Mononuclear cell (primary cell): ENCODE data around the gene GBA2. TPM values are rescaled to one million over a fixed set of nuclear protein-coding genes. Genes with fewer than 3 reads are reported as not detected.

Experiments used
- H3K27me3 ChIP-seq: 2 replicates; pipeline ENCODE4 v1.6.0; 2011; ENCODE audit warnings: low read length, control low read depth; ENCODE audit not compliant: insufficient read depth
- H3K4me1 ChIP-seq: 2 replicates; pipeline ENCODE4 v1.5.1; 2011; ENCODE audit warnings: mild to moderate bottlenecking, low read length, control low read depth; ENCODE audit not compliant: insufficient read depth
- H3K4me3 ChIP-seq: 2 replicates; pipeline ENCODE4 v1.5.1; 2011; ENCODE audit warnings: mild to moderate bottlenecking, low read length, moderate library complexity
- H3K9me3 ChIP-seq: 2 replicates; pipeline ENCODE4 v1.5.1; 2011; ENCODE audit warnings: low read depth, mild to moderate bottlenecking, control low read depth, low read length
- total RNA-seq: library from RNA; depleted of rRNA; stranded (reverse); fragments of >200 nt; gene quantifications from one replicate; pipeline ENCODE4 v1.2.3, GENCODE V29; 2012

The GBA2 gene
- total RNA-seq, 1 donor: 13.4 TPM

DNA sequence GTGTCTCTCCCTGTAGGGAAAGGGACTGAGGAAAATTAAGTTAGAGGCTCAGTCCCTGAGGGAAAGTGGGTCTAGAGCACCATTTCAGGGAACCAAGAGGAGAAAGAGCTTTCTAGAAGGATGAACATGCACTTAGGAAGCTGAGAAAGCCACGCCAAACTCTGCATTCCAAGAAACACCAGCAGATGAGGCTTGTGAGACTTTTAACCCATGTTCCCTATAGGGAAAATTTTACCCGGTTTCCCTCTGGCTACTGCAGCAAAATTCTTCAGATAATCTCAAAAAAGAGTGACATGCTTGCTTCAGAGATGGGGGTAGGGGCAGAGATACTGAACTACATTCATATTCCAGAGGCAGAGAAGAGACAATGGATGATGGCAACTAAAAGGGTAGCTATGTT is 25.6 kb downstream of the GBA2 start:
- H3K4me1 ChIP-seq: peaks cover 34% of the 10 kb centered on the region
- no peak overlapping the region for H3K4me3 ChIP-seq
- no peaks in the 10 kb centered on the region for H3K9me3 ChIP-seq
- H3K27me3 ChIP-seq: no peaks in the 10 kb centered on the region

DNA sequence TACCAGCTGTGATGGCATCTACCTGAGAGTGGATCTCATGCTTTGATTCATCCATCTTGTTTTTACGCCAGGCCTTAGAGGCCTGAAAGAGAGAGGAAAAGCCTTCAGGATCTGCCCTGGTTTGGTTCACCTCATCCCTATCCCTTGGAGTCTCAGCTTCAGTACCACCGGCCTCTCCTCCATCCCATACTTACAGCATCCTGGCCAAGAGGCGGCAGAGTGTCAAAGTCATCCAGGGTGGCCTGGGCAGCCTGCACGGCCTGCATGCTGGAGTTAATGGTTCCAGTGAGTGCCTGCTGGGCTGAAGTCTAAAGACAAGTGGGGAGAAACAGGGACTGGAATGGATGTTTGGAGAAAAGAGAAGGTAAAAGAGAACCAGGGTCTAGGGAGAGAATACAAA is 29.5 kb downstream of the GBA2 start:
- Histone ChIP-seq H3K9me3 (no peaks in the 10 kb centered on the region), H3K4me3 (no peak overlapping the region), H3K27me3 (no peaks in the 10 kb centered on the region), H3K4me1 (peaks cover 12% of the 10 kb centered on the region)

DNA sequence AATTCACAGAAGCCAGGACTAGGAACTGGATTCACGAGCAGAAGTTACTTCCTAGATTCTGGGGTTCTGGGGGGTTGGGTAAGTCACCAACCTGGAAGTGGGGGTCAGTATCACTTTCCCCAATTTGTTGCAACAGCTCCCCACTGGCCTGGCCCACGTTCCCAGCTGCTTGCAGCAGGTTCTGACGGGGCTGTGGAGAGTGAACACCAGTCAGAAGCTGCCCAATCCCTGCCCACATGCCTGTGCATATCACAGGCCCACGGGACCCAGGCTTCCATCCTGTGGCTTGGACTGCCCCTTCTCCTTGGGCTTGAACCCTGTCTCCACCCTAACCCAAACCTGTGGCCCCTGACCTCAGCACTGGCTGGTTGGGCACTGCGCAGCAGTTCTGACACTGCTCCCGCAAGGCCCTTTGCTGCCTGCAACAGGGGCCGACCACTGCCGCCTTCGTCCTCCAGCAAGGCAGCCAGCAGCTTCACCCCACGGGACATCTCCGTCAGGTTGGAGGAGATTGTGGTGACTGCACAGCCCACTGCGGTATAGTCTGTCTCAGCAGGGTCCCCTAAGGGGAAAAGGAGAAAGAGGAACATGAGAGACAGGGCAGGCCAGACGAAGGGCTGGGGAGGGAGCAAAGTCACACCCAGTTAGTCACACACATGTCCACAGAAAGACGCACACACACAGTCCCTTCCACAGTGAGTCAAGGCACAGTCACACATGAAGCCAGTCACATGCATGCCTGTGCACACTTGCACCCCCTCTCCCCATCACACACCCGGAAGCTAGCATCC is 30.1 kb downstream of the GBA2 start:
- H3K4me3 ChIP-seq: no peak overlapping the region
- H3K27me3 ChIP-seq: no peaks in the 10 kb centered on the region

DNA sequence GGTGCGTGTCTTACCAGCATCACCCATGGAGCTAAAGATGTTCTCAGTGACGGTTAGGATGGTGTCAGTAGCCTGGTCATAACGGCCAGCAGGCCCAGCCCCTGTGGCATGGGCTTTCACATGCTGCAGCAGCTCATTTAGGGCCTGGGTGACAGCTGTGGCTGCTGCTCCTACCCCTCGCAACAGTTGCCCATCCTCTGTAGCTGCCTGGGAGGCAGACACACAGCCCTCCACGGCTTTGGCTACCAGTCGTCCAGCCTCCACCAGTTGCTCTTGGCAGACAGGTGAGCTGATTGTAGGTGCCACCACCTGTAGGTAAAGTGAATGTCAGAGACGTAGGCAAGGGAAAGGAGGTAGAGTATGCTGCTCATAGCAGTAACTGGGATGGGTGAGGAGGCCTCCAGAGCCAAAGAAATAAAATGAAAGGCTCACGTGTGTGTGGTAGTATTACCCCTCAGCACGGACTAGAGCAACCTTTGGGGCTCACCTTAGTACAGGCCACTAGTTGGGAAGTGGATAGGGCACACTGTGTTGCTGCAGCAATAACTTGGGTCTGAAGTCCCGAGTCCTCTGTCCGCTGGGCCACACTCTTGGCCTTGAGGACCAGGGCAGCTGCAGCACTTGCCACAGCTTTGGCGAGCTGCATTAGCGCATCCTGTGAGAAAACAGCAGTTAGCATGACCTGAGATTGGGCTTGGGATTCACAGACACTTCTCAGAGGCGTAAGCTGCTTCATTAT is 31.7 kb downstream of the GBA2 start:
- H3K4me3 ChIP-seq: no peak overlapping the region
- no peaks in the 10 kb centered on the region for H3K9me3 ChIP-seq
- H3K27me3 ChIP-seq: no peaks in the 10 kb centered on the region
- H3K4me1 ChIP-seq: peaks cover 12% of the 10 kb centered on the region

More for the DNA sequence above, 30.1 kb downstream of the GBA2 start:
- no peaks in the 10 kb centered on the region for H3K9me3 ChIP-seq
- H3K4me1 ChIP-seq: peaks cover 12% of the 10 kb centered on the region

DNA sequence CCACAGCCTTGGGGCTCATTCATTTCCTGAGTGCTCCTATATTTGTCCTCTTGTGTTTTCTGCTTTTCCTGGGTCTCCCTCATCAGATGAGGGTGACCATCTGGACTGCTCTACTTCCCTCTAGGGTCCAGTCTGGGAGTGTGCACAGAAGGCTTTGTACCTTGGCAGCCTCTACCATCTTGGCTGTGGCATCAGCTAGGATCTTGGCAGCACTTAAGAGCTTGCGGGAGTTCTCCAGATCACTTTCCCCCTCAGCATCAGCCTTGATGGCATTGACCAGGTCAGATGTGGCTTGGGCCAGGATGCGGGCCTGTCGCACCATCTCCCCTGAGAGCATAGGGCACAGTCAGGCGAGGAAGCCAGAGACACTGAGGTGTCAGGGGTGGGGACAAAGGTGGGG is 32.8 kb downstream of the GBA2 start:
- peaks cover 12% of the 10 kb centered on the region for H3K4me1 ChIP-seq
- H3K4me3 ChIP-seq: no peak overlapping the region
- no peaks in the 10 kb centered on the region for H3K9me3 ChIP-seq
- no peaks in the 10 kb centered on the region for H3K27me3 ChIP-seq

DNA sequence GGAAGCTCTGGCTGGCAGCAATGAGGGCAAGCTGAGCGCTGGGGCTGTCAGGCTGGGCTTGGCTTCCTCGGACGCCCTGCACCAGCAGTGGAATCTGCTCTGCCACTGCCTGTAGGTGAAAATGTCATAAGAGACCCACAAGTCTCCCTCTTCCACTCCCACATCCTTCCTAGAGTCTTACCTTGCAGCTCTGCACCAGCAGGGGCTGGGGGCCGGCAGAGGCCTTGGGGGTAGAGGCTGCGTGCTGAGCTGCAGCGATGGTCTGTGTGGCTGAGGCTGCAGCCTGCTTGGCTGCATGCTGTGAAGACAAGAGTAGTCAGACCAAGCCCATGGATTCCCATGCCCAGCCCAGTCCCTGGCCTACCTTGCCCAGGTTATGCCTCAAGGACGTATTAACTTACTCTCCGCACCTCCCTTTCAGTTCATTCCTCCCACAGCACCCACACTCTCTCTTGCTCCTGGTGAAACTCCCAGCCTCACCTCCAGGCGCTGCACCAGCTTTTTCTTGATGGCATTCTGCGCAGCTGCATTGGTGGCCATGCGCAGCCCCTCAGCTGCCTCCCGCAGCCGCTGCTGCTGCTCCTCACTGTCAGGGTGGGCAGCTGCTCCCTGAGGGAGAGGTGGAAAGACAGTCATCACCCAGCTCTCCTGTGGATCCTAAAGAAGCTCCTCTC is 34.3 kb downstream of the GBA2 start:
- H3K9me3 ChIP-seq: no peaks in the 10 kb centered on the region
- peaks cover 11% of the 10 kb centered on the region for H3K4me1 ChIP-seq
- no peak overlapping the region for H3K4me3 ChIP-seq
- no peaks in the 10 kb centered on the region for H3K27me3 ChIP-seq

DNA sequence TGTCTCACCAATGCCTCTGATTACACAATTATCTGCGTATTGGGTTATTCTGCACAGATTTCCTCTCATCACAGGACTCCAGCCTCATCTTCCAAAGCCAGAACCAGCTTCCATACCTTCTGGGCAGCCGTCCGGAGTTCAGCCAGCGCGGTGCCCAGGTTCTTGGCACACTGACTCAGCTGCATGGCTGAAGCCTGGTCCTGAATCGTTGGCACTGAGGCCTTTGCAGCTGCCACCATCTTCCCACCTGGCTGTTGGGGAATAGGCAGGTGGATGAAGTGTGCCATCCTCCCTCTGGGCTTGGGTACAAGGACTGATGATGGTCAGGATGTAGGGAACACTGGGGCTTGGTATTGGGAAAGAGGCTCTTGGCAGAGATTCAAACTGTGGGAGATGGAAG is 34.9 kb downstream of the GBA2 start:
- Histone ChIP-seq H3K4me3 (no peak overlapping the region), H3K27me3 (no peaks in the 10 kb centered on the region), H3K4me1 (peaks cover 6% of the 10 kb centered on the region), H3K9me3 (no peaks in the 10 kb centered on the region)

DNA sequence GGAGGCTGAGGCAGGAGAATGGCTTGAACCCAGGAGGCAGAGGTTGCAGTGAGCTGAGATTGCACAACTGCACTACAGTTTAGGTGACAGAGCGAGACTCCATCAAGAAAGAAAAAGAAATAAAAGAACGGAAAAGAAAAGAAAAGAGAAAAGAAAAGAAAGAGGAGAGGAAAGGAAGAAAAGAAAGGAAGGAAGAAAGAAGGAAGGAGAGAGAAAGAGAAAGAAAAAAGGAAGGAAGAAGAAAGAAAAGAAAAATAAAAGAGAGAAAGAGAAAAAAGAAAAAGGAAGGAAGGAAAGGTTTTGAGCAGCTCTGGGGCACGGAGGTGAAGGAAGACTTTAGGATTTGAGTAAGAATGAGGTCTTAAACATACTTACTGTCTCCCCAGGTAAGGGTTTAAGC is 35.5 kb downstream of the GBA2 start:
- Histone ChIP-seq H3K9me3 (no peaks in the 10 kb centered on the region), H3K27me3 (no peaks in the 10 kb centered on the region), H3K4me1 (peaks cover under 1% of the 10 kb centered on the region), H3K4me3 (no peak overlapping the region)

- H3K4me3 ChIP-seq: no peak overlapping the region
- H3K27me3 ChIP-seq: no peaks in the 10 kb centered on the region
- no peaks in the 10 kb centered on the region for H3K9me3 ChIP-seq
- H3K4me1 ChIP-seq: no peaks in the 10 kb centered on the region
These were observed 36.1 kb downstream of the GBA2 start for GRCh38 chr9:35712762-35713400.

- no peaks in the 10 kb centered on the region for H3K9me3 ChIP-seq
- H3K4me3 ChIP-seq: no peak overlapping the region
- no peaks in the 10 kb centered on the region for H3K27me3 ChIP-seq
- no peaks in the 10 kb centered on the region for H3K4me1 ChIP-seq
These were observed 37.3 kb downstream of the GBA2 start for GRCh38 chr9:35711501-35712428.

DNA sequence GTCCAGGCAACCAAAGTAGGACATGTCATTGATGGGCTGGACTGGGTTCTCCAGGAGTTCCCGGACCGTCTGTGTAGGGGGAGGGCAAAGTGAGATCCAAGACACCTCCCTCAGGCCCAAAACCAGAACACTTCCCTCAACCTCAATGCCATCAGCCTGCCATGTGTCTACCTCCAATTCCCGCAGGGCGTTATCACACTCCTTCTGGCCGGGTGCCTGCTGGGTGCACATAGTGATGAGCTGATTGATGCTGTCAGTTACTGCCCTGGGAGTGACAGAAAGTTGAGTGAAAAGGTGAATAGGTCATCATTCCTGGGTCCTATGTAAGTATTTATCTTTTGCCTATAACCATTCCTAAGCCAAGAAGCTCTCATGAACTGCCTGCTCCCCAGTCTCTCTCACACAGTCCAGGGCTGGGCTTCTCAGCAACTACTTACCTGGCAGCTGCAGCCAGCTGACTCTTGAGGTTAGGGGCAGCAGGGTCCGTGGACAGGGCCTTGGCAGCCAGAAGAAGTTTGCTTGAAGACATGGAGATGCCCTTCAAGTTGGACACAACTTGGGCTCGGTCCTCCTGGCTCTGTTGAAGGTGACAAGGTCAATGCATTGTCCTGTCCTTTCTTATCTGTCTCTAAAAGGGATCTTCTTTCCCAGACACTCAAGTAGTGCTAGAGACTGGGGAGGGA is 38.1 kb downstream of the GBA2 start:
- H3K4me3 ChIP-seq: no peak overlapping the region
- no peaks in the 10 kb centered on the region for H3K4me1 ChIP-seq
- H3K9me3 ChIP-seq: no peaks in the 10 kb centered on the region
- no peaks in the 10 kb centered on the region for H3K27me3 ChIP-seq

GRCh38 chr9:35708146-35708545 is 40.9 kb downstream of the GBA2 start:
- H3K9me3 ChIP-seq: no peaks in the 10 kb centered on the region
- no peaks in the 10 kb centered on the region for H3K27me3 ChIP-seq
- no peaks in the 10 kb centered on the region for H3K4me1 ChIP-seq
- H3K4me3 ChIP-seq: no peak overlapping the region

DNA sequence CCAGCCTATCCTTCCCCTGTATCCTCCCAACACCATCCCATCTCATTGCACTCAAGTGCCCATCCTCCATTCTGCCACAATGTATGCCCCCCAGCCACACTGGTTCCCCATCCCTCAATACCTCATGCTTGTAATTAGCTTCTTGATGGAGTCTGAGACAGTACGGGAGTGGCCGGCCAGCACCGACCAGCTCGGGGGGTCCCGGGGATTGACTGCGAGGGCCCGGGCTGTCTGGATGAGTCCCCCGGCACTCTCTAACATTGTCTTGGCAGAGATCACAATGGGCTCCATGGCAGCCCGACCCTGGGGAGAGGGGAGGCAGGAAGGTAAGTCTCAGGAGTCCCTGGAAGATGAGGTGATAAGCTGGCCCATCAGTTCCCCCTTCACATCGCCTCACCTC is 42.1 kb downstream of the GBA2 start:
- H3K9me3 ChIP-seq: no peaks in the 10 kb centered on the region
- no peaks in the 10 kb centered on the region for H3K4me1 ChIP-seq
- H3K4me3 ChIP-seq: no peak overlapping the region
- no peaks in the 10 kb centered on the region for H3K27me3 ChIP-seq
